ENCODE data around the gene SSC4D. TPM values are rescaled to one million over a fixed set of nuclear protein-coding genes. Genes with fewer than 3 reads are reported as not detected.

Gene SSC4D
- total and polyA plus RNA-seq, 2 of the 8 experiments (the other 6 are each of a cell fraction or from before 2014, with no cell fraction given): 11.8 to 27.5 TPM

- TF ChIP-seq USF2 (IDR thresholded peaks at IDR 0.05; ENCODE audit: low read length) (no peak), SAP30 (IDR thresholded peaks at IDR 0.05; ENCODE audit: insufficient read depth, insufficient replicate concordance, low read length) (peak; percentile 78), EGR1 (IDR thresholded peaks at IDR 0.05; ENCODE audit: borderline replicate concordance, low read depth, low read length) (0 out of 2 replicates have a peak, but pooled peaks have one; percentile 20)
Measured at GRCh38 chr7:76358011-76358480, 51.5 kb downstream of the SSC4D start (continued).
